ENCODE results near the gene CSTPP1.
A peak's percentile ranks its signal among the peaks of the same experiment; 100 is the strongest.

The CSTPP1 gene

DNA sequence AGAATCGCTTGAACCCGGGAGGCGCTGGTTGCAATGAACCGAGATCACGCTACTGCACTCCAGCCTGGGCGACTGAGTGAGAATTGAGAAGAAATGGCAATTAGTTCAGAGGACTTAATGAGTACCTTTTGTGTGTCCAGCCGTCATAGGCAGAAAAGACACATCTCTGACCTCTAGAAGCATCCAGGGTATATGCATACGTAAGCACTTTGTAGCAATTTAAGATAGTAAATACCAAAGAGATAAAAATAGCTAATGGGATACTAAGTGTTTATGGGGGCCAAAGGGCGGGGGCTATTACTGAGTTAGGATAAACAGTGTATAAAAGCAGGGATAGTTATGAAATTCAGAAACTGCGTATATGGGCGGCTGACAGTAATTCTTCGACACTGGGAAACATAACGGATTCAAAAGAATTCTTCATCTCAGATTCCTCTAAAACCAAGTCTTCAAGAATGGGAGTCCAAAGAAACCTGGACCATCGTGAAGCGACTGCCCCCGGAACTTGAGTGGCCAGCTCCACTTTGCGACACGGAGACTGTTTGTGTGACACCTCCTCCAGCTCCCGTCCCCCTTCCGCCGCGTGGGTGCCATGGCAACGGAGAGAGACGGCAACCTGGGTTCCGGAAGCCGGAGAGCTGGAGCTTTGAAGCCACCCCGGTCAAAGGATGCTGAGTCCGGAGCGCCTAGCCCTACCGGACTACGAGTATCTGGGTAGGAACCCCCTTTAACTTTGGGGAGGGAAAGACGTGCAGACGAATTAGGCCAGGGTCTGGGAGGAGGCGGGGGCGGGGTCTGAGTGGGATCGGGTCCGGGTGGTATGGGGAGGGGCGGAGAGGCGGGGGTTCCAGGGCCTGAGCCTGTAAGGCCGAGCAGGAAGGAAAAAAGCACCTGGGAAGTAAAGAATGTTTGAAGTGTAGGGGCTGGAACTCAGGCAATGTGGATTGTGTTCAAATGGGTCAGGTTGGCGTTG, at the start of gene CSTPP1:
Gene CSTPP1, plus strand, starts transcription at position 624 of the 973 bp plus-strand sequence. Its CDS starts 45 bp downstream, at position 669.
- peak; percentile 91 to 92 for DNase-seq

DNA sequence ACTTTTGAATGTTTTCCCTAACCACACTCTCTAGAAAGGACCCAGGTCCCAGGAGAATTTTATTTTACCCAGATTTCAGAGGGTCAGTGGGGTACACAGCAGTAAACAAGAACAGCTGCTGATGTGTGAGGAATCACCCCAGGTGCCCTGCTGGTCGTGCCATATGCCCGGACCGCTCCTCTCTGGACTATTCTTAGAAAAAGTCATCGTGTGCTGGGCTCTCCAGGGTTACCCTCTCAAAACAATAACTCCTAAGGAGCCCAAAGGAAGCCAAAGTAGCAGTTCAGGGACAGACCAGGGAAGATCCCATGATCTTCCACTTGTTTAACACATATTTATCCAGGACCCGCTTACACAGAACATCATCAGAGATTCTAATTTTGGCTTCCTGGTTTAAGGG, 47.9 kb upstream of the CSTPP1 start:
- DNase-seq: no peak

DNA sequence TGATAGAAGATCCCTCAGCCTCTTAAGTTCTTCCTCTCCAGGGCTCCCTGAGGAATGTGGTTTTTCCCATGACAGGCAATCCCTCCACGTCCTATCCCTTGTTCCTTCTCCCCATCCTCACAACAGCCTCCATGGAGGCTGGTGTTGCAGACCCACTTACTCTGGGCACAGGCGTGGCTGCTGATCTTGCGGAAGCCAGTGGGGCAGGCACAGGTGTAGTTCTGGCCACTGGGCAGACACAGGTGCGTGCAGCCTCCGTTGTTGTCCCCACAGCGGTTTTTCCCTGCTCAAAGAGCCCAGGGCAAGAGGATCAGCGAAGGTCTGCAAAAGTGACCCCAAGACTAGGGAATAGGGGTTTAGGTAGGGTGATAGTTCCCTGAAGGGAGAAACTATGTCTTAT, 47.3 kb upstream of the CSTPP1 start:
- no peak for DNase-seq

- DNase-seq: peak; percentile 66 to 71
These were observed 46.7 kb upstream of the CSTPP1 start for GRCh38 chr11:46889689-46890475.

DNA sequence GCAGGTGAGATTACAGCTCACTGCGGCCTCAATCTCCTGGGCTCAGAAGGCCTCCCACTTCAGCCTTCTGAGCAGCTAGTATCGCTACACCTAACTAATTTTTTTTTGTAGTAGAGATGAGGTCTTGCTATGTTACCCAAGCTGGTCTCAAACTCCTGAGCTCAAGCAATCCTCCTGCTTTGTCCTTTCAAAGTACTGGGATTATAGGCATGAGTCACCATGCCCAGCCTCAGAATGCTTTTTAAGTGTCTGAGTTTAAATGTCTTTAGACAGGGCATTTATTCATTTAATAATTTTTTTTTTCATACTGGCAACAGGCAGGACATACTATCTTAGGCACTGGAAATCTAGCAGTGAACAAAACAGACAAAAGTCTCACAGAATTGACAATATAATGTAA, 45.9 kb upstream of the CSTPP1 start:
- no peak for DNase-seq

DNA sequence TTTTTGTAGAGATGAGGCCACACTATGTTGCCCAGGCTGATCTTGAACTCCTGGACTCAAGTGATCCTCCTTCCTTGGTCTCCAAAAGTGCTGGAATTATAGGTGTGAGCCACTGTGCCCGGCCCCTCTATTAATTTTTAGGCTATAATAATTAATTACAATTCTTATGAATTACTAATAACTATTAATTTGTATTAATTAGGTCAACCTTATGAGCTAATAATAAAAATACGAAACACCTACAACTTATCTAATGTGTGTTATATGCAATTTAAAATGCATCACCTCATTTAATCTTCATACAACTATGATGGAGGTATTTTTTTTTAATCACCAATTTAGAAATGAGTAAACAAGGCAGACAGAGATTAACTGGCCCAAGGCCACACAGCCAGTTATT, 44.5 kb upstream of the CSTPP1 start:
- DNase-seq: no peak

GRCh38 chr11:46892838-46893237, 43.7 kb upstream of the CSTPP1 start:
- no peak for DNase-seq

GRCh38 chr11:46894506-46894905, 42.1 kb upstream of the CSTPP1 start:
- no peak for DNase-seq

- DNase-seq: no peak
These were observed 41.6 kb upstream of the CSTPP1 start for GRCh38 chr11:46894961-46895360.

DNA sequence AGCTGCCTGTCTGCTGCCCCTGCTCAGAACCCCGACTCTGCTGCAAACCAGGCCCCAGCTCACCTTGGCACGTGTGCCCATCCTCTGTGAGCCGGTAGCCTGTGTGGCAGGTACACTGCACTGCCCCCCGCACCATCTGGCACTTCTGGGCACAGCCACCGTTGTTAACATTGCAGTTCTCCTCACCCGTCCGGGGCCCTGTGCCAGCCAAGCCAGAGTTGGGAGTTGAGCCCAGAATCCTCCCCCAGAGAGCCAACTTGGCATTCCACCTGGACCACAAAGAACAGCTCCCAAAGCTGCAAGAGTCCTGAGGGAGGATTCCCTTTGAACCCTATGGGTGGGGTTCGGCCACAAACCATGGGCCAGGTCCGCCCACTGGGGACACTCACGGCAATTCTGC, 40.7 kb upstream of the CSTPP1 start:
- DNase-seq: no peak

- no peak for DNase-seq
These were observed 39.7 kb upstream of the CSTPP1 start for GRCh38 chr11:46896719-46897406.

- no peak for DNase-seq
These were observed 38.0 kb upstream of the CSTPP1 start for GRCh38 chr11:46898396-46899095.

GRCh38 chr11:46899501-46900025, 37.0 kb upstream of the CSTPP1 start:
- no peak for DNase-seq

- DNase-seq: no peak
These were observed 36.3 kb upstream of the CSTPP1 start for GRCh38 chr11:46900091-46900746.

DNA sequence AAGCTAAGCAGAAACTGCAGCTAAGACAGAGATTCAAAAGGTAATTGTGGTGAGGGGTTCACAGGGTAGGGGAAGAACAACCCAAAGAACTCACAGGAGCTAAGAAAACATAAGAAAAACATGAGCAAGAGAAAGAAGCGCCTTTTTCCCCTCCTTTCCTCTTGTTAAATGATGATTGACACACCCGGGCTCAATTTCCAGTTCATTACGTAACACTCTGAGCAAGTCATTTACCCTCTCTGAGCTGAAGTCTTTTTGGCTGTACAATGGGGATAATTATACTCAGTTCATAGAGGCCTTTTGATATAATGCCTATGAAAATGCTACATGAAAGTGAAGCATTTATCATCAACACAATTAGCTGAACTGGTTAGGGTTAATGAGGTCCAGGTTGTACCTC, 35.4 kb upstream of the CSTPP1 start:
- no peak for DNase-seq

- no peak for DNase-seq
These were observed 33.9 kb upstream of the CSTPP1 start for GRCh38 chr11:46902694-46903093.

- no peak for DNase-seq
These were observed 32.7 kb upstream of the CSTPP1 start for GRCh38 chr11:46903846-46904245.

GRCh38 chr11:46905806-46906205, 30.8 kb upstream of the CSTPP1 start:
- DNase-seq: no peak

DNA sequence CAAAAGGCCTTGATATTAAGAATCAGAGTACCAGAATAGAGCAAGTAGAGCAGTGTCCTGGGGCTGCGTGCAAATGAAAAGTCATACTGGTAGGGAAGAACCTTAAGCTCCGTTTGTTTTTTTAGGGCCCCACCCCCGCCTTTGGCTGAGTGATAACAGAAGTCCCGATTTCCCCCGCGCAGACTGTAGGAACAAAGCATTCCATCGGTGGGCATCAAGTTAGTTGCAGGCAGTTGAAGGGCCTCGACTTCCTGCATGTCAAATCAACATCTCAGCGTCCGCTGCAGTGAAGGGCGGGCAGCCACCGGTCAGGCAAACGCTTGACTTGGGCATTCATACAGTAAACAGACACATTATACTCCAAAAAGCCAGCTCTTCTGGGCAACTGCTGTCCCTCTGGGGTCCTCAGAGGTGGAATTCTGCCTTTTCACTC, 29.9 kb upstream of the CSTPP1 start:
- no peak for DNase-seq

- no peak for DNase-seq
These were observed 29.0 kb upstream of the CSTPP1 start for GRCh38 chr11:46907606-46908005.

GRCh38 chr11:46912526-46913150, 23.9 kb upstream of the CSTPP1 start:
- DNase-seq: no peak
